Islet precursor cell (in vitro differentiated cells): ENCODE data around the gene C1QTNF3.
"Not testable (repeated sequence)": the region's sequence is repeated elsewhere in the genome, so short reads cannot be mapped to it uniquely, and the experiment has no call there.

Experiments
- DNase-seq: peaks from one replicate; pipeline ENCODE4 v3.0.0-alpha.2; 2018

C1QTNF3 gene

DNA sequence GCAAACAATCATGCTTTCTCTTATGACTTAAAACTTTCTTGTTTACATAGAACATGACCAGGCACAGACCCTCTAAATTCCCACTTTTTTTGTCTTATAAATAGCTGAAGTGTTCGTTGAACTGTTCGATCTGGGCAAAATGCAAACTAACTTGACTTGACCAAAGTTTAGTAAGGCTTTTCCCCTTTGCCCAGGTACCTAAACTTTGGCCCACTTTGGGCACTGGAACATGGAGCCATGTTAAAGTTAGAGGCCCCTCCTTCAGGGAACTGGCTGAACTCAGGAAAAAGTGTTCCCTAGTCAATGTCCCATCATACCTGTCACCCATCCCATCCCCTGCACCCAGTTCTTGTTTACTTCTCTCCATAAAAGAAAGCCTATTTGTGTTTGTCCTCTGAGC lies 25.8 kb downstream of the C1QTNF3 start:
- DNase-seq, result no peak

DNA sequence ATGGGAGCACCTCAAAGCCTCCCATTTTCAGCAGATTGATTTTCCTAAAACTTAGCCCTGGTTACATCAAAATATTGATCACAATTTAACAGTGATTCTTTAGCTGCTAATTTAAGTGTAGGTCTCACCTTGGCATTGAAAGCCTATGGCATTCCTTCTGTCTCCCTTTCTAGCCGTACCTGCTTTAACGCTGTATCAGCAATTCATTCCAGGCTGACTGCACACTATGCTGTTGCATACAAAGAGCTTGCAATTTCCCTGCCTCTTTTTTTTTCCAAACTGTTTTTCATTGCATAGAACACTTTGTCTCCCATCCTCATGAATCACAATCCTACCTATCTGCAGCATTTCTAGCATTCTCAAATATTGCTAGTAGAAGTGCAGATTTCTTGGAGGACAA lies 26.3 kb downstream of the C1QTNF3 start:
- DNase-seq, result no peak

DNA sequence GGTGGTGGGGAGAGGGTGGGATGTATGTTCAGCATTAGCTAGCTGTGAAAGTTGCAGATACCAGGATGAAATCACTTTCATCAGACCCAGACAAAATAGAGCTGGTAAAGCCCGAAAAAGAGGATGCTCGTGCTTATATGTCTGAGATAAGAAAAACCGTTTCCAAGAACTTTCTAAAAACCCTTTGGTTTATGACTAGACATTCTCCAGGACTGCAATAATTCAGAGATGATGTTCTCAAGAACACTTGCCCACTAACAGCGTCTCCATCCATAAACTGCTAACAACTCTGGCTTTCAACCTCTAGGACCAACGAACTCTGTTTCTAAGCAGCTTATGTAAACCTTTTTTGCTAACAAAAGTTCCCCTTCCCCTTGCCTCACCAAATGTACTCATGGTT lies 26.8 kb downstream of the C1QTNF3 start:
- DNase-seq, result no peak

DNA sequence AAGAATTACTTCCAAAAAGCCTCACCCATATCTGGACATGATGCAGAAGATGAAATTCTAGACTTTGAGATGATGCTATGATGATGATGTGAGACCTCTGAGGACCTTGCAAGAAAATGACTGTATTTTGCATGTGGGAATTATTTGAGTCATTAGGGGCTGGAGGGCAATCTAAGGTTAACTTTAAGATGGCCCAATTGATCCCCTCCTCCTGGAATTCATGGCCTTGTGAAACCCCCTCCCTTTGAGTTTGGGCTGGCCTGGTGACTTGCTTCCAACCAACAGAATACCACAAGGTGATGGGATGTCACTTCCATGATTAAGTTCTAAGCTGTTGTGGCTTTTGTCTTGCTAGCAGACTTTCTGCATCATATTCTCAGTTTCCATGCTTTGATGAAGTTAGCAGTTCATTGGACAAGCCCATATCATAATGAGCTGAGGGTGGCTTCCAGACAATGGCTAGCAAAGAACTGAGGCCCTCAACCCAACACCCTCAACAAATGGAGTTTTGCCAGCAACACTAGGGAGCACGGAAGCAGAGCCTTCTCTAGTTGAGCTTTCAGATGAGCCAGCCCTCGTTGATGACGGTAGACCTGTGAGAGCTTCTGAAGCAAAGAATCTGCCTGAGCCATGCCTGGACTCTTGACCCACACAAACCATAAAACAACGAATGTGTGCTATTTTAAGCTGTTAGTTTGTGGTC lies 27.7 kb downstream of the C1QTNF3 start:
- DNase-seq, result no peak

DNA sequence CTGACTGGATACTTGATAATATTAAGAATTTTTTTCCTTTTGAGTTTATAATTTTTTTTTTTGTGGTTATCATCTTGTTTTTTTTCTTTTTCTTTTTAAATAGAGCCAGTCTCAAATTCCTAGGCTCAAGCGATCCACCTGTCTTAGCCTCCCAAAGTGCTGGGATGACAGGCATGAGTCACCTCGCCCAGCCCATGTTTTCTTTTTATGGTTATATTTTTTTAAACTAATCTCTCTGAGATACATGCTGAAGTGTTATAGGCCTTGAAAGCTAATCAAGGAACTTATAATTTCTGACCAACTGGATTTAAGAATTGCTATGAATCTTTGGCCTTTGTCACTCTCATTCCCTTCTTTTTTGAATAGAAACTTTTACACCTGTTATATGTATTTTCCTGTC lies 28.4 kb downstream of the C1QTNF3 start:
- no peak for DNase-seq

DNA sequence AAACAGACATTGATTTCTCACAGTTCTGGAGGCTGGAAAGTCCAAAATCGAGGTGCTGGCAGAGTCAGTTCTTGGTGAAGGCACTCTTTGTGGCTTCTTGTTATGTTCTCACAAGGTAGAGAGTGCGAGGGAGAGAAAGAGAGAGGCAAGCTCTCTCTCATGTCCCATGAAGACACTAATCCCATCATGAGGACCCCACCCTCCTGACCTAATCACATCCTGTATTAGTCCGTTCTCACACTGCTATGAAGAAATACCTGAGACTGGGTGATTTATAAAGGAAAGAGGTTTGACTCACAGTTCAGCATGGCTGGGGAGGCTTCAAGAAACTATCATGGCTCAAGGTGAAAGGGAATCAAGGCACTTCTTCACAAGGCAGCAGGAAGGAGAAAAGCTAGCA lies 29.5 kb downstream of the C1QTNF3 start:
- no peak for DNase-seq

DNA sequence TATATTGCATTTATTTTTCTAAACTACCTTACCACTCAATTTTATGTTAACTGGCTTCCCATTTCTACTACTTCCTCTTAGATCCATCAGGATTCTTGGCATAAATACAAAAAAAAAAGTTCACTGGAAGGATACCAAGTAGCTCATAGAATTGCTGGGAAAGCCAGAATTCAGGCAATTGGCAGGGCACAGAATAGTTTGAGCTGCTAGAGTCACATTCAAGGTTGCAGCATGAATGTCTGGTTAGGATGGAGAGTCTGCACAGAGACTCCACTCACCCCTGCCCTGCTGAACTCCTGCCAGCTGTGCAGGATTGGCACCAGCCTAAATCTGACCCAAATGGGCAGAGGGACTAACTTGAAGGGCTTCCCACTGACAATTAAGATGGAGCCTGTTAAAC lies 30.2 kb downstream of the C1QTNF3 start:
- DNase-seq, result no peak

DNA sequence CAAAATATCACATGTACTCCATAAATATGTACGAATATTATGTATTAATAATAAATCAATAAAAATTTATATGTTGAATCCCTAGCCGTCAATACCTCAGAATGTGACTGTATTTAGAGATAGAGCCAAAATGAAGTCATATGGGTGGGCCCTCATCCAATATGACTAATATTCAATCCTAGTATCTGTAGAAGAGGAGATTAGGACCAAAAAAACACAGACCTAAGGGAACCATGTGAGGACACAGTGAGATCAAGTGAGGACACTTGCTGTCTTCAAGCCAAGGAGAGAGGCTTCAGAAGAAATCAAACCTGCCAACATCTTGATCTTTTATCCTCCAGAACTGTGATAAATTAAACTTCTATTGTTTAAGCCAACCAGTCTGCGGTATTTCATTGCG lies 31.5 kb downstream of the C1QTNF3 start:
- no peak for DNase-seq

DNA sequence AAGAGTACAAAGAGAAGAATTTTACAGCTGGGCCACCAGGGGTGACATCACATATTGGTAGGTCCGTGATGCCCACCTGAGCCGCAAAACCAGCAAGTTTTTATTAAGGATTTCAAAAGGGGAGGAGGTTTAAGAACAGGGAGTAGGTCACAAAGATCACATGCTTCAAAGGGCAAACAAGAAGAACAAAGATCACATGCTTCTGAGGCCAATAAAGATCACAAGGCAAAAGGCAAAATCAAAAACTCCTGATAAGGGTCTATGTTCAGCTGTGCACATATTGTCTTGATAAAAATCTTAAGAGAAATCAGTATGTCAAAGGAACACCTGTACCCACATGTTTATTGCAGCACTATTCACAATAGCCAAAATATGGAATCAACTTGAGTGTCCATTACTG lies 32.9 kb downstream of the C1QTNF3 start:
- DNase-seq, result not testable (repeated sequence)

DNA sequence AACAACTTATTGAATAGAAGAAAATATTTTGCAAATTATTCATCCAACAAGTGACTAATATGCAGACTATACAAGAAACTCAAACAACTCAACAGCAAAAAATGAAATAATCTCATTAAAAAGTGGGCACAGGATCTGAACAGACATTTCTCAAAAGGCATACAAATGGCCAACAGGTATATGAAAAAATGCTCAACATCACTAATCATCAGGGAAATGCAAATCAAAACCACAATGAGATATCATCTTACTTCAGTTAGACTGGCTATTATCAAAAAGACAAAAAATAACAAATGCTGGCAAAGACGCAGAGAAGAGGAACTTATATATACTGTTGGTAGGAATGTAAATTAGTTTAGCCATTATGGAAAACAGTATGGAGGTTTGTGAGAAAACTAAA lies 33.4 kb downstream of the C1QTNF3 start:
- DNase-seq, result no peak

DNA sequence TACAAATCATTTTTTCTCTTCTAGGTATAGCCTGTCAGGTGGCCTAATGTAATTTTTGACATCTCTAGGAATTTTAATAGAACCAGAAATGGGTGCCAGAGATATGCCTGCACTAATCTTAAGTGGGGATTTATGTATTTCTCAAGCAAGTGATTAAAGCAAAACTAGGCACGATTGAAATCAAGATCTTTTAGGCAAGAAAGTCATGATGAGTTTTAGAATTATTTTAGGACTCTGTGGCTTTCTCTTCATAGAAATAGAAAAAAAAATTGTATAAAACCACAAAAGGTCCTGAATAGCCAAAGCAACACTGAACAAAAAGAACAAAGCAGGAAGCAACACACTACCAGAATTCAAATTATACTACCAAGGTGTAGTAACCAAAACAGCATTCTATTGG lies 34.2 kb downstream of the C1QTNF3 start:
- DNase-seq, result no peak

DNA sequence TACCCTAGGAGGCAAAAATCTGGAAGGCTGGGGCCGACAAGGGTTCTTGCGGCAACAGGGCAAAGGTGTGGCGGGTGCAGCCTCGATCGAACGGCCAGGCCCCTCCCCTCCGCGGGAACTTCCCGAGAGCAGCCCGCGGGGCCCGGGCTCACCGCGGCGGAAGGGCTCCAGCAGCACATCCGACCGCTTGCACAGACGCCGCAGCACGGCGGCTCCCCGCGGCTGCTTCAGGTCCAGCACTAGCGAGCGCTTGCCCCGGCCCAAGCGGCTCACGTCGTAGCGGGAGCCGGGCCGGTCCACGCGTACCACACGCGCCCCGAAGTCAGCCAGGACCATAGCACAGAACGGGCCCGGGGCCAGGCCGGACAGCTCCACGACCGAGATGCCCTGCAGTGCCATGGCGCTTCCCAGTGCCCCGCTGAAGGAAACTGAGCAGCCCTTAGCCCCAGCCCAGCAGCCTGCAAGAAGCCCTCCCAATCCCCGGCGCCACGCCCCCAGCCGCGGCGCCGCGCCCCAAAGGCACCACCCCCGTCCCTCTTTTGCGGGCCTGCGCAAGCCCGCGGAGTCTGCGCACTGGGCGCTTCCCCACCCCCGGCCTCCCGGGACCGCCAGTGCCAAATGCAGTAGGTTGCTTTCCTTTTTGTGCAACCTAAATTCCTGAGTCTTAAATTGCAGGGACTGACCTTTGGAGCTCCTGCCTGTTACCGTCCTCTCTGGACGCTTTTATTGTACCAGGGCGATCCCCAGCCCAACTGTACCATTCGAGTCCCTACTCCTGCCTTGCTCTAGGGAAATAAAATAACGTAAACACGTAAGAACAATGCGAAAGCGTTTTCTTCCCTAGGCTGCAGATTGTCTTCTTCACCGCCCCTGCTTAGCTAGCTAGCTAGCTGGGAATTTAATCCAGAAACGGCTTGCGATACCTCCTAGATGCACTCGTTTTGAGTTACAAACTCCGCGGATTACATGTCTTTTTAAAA lies 35.1 kb downstream of the C1QTNF3 start, which contains the start of gene AMACR:
AMACR (minus strand) TSS at position 430 of the 980 bp plus-strand sequence; CDS start at position 399, 31 bp downstream.
- DNase-seq, result peak; percentile 98

DNA sequence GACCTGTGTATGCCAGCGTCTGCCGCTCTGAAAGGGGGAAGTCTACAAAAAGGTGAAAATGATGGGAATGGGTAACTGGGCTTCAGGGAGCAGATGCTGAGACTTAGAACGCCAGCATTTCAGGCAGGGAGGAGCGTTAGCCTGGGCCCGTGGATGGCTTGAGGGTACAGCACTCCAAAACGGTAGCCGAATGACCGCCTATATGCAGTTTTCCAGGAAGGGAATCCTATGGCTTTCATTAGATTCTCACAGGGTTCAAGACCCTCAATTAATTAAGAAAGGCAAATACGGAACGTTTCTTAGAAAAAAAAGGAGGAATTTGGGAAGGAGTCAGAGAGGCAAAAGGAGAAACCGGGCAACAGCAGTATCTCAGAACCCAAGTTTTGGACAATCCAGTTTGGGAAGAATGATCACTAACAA lies 35.8 kb downstream of the C1QTNF3 start:
- no peak for DNase-seq

DNA sequence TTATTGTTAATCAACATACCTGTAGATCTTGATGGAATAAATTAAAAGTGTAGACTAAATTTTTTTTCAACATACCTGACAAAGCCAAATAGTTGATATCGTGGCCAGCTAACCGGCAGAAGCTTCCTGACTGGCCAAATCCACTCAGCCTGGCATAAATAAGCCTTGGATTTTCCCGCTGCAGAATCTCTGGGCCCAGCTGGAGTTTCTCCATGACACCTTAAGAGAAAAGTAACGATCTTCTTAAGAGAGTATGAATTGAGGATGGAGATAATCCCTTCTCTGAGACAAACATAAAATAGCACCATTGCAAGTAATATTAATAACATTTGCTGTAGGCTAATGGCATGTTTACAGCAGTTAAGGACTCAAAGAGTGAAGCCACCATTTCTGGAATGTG lies 37.3 kb downstream of the C1QTNF3 start:
- no peak for DNase-seq

DNA sequence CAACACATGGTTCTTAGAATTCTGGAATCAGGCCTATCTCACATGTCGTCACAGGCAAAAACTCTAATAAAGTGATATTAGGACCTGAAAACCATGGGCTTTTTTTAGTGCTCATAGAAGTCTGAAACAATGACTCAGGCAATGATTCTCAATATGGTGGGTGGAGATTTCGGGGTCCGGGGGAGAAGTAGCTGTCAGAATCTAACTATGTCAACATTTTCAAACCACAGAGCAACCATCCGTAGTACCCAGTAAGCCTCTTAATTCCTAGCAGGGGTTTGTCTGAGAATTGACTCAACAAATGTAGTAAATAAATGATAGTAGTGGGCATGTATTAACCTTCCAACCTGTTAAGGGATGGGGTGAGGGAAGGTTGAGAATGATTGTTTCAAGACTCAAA lies 37.8 kb downstream of the C1QTNF3 start:
- DNase-seq, result no peak

DNA sequence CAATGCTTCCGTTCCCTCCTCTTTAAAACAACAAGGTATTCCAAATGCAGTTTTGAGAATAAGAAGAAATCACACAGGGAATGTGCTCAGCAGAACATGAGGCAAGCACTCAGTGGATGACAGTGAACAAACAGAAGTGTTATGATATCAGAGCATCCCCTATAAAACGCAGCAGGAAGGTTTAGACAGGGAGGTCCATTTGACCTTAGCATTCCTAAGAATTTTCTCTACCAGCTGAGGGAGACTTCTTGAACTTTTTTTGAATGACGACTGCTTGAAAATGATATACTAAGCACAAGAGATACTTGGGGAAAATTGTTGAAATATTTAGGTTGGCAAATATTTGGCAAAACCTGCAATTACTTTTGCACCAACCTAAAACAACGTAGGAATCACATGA lies 39.1 kb downstream of the C1QTNF3 start:
- DNase-seq, result no peak

DNA sequence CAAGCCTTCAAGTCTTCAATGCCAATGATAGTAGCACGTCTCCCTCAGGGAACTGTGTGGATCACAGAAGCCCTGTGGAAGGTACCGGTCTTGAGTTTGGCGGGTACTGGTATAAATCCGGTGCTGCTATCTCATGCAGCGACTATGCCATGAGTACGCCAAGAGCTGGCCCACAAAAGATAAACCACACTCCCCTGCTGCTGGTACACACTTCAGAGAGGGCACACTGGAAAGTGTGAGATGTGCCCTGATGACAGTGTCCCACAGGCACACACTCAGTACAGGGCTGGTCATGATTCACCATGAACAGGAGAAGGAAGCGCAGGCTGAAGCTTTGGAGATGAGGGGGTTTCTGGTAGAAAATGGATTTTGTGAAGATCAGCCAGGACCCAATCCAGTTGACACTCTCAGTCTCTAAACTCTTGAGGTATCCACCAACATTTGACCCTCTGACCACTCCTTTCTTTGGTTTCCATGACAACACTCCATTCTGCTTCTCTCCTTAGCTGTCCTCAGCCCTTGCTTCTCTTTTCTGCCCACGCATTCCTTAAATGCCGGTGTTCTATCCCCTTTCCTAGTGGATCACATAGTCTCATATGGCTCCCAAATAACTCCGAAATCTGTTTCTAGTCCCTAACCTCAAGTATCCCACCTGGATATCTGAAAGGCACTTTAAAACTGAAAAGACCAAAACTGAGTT lies 40.2 kb downstream of the C1QTNF3 start:
- DNase-seq, result no peak

DNA sequence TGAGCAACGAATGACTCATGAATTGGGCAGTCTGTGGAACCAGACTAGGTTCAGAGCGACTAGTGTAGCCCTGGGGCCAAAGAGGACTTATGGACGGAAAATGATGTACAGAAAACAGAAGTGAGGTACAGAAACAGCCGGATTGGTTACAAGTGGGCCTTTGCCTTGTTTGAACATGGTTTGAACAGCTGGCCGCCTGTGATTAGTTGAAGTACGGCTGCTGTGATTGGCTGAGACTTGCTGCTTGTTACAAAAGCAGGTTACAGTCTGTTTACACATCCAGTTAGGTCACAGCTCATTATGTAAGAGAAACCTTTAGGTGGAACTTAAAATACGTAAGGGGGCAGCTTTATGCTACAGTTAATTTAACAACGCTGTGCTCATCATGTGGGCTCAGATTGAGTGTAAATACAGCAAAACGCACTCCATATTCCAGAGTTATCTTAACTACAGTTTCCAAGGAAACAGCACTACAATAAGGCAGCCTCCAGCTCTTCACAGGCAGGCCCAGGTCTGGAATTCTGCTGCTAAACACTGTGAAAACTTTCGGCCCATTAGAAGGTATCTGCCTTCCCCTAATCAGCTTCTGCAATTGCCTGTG lies 41.7 kb downstream of the C1QTNF3 start:
- peak; percentile 59 for DNase-seq

DNA sequence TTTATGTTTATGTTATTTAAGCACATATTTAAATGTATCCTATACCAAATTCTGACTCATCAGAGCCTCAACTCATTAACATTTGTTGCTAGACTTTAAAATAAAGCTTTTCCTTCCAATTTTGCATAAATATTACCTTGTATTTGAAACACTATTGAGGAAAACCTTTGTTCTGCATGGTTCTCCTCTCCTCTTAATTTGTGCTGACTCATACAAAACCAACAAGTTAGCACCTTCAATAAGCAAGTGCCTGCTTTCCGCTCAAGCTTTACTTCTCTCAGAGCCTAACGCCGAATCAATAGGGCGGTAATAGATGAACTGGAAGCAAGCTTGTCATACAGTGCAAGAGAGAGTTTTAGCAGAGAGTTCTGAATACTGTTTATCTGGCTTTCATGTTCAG lies 43.0 kb downstream of the C1QTNF3 start:
- no peak for DNase-seq

DNA sequence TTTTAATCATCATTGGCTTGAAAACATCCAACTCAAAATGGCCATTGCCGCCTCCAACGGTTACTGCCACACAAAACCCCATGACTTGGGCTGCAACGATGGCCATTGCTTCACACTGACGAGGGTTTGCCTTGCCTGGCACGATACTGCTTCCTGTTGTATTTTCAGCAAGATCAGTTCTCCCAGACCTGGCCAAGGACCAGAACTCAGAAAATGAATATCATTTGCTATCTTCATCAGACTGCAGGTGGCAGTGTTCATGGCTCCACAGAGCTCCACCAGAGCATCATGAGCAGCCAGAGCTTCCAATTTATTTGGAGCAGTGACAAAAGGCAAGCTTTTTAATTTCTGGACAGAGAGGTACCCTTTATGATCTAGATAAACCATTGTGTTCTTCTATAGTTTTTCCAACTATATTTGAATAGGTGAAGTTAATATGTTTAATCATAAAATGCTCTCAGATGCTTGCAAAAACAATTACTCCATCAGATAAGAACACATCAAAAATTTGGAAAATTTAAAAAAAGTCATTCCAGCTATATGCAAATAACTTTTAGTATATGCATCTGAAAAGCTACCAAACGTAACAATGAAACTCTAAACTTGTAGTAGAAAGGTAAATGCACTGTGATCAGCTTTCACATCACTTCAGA lies 45.6 kb downstream of the C1QTNF3 start:
- DNase-seq, result no peak

DNA sequence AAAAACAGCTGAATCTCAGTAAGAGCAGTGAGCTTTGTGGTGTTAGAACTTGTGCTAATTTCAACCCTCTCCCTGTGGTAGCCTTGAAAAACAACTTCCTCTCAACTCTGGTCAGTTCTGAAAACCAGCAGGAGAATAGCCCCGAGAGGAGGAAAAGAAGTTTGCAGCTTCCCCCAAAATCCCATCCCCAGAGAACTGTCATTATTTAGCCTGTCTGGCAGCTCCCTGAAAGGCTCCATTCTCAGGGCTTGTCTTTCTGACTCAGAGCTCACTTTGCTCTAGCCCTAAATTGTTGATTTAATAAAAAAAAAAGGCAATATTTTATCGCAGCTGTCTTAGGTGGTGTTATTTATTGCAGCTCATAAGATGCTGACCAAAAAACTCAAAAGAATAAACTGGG lies 47.1 kb downstream of the C1QTNF3 start:
- no peak for DNase-seq

DNA sequence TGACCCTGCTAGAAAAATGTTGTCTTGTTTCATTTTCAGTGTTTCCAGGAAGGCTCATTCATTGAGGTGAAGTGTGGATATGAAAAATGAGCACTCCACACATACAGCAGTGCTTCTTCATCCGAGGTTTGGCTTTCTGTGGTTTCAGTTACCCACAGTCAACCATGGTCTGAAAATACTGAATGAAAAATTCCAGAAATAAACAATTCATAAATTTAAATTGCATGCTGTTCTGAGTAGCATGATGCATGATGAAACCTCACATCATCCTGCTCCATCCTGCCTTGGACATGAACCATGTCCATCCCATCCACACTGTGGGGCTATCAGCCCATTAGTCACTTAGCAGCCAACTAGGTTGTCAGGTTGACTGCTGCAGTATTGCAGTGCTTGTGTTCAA lies 48.2 kb downstream of the C1QTNF3 start:
- no peak for DNase-seq

DNA sequence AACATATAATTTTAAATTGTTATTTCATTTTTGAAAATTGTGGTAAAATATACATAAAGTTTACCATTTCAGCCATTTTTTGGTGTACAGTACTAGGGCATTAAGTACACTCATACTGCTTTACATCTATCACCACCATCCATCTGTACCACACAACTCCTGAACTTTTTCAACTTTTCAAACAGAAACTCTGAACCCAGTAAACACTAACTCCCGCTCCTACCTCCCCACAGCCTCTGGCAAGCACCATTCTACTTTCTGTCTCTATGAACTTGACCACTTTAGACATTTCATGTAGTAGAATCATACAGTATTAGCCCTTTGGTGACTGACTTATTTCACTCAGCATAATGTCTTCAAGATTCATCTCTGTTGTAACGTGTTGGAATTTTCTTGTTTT lies 50.1 kb downstream of the C1QTNF3 start:
- DNase-seq, result no peak
